Activated T-cell treated with anti-CD3 and anti-CD28 coated beads, Interleukin-2, amount 50 U/mL, for 1 hour (primary cell): ENCODE measurements around the gene DKK3.

Experiments
- DNase-seq: peaks from one replicate; pipeline ENCODE4 v3.0.0-alpha.2; 2020

The DKK3 gene

GRCh38 chr11:12003336-12003735 is 5.1 kb downstream of the DKK3 start:
- DNase-seq = no peak

DNA sequence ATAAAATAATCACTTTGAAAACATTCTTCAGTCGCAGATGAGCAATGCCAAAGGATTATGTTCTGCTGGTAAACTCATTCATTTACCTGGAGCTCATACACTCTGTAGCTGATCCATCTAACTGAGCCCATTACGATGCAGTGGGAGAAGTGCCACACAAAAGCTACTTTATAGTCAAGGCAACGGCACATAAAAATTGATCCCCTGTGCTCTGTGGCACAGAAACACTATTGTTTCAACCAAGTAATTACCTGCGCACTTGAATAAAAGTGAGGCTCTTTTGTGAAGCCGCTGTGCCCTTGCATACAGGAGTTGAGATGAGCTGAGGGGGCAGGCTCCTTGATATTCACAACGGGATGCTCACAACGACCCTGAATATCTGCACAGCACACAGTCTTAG is 7.2 kb downstream of the DKK3 start:
- DNase-seq = no peak

DNA sequence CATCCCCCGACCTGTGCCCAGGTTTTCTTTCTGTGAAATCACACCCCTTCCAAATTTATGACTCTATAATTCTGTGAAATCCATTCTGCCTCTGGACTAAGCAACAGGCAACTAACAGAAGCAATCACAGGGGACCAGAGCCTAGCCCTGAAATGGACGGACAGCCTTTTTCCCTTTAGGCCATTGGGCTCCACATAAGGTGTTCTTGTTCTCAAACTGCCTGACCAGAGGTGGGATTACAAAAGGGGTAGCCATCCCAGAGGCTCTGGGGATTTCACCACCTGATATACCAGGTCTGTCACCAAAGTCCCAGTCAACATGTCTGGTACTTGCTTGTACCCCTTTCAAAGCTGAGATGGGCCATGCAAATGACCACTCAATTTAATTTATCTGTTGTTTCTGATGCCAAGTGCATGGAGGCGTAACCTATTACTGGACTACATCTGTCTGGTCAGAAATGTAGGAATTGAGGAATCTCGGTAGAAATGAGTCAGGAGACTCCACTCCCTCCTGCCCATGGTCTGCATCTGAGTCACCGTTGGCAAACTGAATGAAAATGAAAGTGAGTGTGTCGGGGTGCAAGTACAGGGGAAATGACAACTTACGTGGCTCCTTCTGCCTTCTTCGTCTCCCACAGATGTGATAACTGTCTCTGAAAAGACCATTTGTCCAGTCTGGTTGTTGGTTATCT is 10.2 kb downstream of the DKK3 start:
- DNase-seq = no peak

DNA sequence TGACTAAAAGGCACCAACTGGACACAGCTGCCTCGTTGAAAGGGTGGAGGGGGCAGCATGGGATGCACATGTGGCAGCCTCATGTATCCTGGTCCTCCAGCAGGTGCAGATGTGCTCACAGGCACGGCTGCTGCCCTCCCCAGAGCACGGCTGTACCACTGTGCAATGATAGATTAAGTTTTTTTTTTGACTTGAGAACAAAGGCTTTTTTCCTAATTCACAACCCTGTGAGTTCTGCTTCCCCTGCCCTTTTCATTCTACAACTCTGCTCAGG is 11.4 kb downstream of the DKK3 start:
- DNase-seq = no peak

DNA sequence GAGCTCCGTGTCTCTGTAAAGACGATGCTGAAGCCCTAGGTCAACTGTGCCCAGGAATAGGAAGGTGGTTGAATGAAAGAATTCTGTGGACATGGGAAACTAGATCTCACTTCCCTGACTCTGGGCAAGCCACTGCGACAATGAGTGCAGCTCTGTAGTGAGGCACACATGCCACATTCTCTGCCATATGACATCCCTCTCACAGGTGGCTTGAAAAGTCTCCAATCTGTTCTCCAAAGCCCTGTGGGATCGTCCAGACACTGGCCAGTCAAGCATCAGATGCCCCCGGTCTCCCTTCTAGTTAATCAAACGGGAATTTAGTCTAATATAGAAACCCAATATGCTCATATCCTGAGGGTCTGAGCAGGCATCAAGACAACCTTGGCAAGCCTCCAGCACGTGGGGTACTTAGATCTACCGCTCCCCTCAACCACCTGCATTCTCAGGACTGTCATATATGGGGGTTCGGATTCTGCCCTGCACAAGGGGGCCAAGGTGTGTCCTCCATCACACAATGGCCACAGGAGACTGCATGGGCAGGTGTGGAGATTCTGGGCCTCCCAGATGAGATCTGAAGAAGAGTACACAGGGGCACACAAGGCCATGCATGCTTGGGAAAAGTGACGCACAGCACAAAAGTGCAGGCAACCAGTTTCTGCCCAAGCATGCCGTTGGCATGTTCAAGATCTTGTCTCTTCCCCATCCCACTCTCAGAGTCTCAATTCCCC is 11.9 kb downstream of the DKK3 start:
- DNase-seq = no peak

DNA sequence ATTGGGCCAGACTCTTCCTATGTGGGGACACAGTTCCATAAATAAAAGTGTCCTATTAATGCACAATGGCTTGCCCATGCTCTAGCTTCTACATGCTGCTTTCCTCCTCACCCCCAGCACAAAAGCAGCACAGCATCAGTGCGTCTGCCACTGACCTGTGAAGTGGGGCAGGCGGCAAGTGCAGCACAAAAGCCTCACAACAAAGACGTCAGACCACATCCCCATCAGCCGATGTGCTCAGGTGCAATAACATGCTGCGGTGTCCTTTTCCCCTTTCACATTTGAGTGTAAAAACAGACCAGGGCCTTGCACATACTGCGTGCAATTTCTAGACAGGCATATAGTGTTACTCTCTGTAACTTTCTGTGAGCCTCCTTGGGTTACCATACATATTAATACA is 12.8 kb downstream of the DKK3 start:
- DNase-seq = no peak

DNA sequence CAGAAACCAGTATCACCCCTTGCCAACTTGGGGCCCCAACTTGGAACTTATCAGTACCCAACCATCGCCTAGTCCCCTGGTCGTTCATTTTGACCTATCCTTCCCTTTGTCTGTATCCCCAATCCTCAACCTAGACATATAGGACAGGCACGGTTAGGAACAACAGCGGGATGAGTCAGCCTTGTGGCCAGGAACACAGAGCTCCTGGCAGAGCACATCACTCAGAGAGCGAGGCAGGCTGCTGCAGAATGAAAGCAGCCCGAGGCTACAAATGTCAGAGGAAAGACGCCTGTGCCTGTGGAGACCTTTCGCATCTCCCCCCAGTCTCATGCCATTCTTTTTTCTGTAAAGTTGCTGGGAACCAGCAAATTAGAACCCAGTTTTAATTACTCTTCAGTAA is 14.6 kb downstream of the DKK3 start:
- no peak for DNase-seq

DNA sequence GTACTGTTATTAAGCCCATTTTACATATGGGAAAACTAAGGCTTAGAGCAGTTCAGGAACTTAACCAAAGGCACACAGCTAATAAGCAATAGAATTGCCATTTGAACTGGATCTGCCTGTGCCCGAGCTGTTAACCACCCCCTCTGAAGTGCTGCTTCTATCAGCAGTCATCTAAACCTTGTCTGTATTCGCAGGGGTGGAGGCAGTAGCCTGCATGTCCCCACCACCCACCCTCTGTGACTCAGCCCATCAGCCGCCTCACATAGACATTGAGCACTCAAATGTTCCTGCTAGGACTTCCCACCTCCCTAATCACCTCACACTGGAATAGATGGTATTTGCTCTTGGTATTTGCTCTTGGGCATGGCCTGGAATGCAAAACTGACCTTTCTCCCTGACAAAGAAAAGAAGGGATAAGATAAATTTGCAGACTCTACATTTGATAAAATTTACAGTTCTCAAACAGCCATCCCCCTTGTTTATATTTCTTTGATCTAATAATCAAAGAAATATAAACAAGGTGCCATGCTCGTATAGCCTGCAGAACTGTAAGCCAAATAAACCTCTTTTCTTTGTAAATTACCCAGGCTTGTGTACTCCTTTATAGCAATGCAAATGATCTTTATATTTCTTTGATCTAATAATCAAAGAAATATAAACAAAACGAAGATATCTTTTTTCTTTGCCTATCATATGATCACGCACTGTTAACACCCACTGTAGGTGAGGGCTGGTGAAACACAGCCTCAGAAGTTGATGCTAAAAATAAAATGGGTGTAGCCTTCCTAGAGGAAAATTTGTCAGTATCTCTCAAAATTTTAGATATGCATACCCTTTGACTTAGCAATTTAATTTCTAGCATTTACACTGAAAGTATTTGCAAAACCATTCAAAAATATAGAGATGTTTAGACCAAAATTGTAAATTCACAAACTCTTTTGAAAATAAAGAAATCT is 15.9 kb downstream of the DKK3 start:
- no peak for DNase-seq

- DNase-seq = no peak
Measured at GRCh38 chr11:11989774-11990744, 18.4 kb downstream of the DKK3 start.

DNA sequence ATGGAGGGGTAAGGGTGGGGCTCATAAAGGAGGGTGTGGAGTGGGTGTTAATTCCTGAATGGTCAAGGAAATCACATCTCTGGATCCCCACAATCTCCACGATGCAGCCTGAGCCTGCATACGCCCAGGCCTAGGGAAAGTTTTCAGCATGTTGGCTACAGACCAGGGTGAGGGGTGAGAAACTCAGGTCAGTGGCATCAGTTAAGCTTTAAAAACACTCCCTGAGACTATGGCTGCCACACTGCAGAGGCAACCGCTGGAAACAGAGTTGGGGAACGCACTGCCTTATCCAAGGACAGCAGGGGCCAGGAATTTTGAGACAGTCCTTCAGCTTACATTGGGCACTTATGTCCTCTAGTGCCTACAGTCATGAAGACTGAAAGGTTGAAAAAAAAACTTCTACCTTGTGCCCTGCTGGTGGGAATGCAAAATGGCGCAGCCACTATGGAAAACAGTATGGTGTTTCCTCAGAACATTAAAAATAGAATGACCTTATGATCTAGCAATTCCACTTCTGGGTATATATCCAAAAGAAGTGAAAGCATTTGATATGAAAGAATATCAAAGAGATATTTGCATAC is 19.7 kb downstream of the DKK3 start:
- DNase-seq = no peak

DNA sequence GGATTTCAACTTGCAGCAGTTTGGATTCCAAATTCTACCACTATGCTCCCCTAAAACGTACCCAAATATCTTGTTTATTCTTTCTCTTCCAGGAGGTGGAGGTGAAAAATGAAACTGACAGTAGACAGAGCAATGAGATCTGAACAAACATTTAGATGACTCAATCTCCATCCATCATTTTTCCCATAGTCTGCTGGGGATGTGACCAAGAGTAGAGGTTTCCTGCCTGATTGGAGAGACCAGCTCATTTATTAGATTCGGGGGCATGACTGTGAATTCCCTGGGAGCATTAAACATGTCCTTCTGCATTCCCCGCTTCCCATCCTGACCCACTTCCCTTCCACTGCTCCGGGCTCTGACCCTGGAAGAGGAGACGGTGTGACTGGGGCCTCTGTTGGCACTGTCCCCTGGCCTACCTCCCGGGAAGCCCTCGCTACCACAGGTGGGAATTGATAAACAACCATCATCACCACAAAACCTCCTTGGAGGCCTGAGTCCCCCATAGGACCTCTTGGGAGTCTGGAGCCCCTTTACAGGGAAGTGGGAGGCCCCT is 20.3 kb downstream of the DKK3 start:
- no peak for DNase-seq

DNA sequence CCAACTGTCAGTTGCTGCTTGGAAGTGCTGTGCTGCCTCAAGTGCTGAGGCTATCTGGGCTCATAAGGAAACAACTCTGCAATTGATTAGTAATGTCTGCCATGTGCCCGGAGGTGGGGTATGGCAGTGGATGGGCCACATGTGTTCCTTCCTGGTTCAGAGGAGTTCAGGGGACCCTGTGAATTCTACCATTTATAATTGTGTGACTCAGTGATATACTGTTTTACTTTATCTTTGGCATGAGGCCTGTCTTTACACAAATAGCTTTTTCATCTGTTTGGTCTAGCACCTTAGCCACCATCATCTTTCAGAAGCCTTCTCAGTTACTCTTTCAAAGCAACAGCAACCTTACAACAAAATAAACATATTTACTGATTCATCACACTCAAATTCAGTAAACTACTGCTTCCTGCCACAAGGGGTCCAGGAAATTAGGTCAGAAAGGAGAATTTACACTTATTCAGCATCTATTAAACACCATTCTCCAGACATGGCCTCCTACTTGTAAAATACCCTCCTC is 20.9 kb downstream of the DKK3 start:
- DNase-seq = no peak

DNA sequence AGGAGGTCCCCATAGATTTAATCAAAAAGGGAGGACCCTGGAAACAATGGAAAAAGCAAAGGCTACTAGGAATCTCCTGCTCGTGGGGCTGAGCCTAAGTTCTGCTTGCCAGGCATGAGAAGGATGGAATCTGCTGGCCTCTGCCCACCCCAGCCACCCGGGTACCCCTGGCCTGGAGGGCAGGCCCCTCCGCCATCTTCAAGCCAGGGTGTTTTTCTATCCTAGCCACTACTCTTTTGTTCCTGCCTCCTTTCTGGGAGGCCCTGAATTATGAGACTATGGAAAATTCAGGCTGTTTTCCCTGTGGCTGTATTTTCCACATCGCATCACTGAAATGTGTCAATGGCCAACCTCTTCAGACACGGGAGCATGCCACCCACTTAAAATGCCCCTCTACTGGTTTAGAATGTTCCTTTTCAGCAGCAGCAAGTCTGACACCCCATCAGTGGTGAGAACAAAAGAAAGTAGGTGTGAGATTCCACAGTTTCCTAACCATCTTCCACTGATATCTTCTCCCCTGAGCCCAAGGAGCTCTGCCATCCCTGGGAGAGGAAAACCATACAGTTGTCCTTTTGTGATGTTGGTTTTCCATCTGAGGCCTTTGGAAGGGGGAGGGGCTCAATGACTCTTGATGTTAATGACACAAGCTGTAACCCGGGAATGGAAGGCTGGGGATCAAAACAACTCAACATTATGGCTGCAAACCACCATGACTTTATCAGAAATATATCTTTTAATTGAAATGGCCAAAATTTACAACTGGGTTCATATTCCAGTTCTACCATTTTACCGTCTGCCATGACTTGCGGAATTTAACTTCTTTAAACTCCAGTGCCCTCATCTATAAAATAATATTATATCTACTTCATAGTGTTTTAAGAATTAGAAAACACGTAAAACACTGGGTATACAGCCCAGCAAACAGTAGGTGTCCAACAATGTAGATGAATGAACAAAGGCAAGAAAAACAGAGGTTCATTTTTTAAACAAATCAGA is 22.2 kb downstream of the DKK3 start:
- no peak for DNase-seq

DNA sequence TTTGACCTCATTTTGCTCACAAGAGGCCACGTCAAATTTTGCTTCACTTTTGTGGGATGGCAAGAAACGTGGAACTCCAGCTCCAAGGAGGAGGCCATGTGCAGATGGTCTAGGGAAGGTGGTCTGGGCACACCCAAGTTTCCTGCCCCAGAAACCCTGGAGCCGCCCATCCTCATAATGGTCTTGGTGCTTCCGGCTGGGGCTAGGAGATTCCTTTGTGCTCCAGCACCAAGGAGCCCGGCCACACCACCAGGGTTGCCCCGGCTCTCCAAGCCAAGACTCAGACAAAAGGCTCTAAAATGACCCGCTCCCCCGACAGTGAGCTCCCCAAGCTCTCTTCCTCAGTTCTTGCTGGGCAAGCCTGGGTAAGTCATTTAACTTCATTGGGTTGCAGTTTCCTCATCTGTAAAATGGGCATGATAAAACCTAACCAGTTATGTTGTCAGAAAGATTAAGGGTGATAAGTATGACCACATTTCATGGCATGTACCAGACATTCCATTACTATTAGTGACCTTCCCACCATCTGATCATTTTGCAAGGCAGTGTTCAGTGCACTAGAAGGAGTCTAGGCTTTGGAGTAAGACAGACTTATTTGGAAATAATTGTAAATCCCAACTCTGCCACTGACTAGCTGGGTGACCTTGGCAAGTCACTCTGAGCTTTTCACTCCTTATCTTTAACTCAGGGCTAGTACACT is 23.3 kb downstream of the DKK3 start:
- DNase-seq = no peak

DNA sequence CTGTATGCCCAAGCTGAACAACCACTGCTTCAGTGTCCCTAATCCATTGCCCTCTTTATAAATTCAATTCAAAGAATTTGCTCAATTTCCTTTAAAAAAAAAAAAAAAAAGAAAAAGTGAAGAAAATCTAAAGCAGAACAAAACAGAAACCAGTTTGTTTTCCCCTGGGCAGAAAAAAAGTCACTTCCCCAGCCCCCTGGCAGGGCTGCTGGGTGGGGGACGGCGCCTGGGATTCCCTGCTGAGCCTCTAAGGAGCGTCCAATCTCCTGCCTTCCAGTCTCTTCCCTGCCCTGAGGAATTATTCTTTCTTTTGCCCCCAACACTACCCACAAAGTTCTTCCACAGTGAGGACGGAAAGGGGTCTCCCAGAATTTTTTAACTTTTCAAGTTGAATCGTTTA is 23.9 kb downstream of the DKK3 start:
- DNase-seq = no peak

DNA sequence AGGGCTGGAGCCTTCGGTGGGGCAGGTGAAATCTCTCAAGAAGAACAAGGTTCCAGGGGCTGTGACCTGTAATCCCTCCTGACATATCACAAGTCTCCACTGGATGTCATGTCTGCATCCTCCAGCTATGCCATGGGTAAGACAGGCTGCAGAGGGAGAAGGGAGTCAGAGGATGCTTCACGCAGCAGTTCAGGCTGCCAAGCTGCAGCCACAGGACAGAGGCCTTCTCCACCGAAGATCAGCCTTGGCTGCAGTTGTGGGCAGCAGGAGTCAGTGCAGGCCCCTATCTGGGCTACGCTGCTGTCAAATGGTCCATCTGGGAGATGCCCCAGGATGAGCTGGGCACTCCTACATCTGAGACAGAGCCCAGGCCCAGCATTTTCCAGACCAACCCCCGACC is 25.0 kb downstream of the DKK3 start:
- no peak for DNase-seq

- no peak for DNase-seq
Measured at GRCh38 chr11:11982975-11983374, 25.5 kb downstream of the DKK3 start.

DNA sequence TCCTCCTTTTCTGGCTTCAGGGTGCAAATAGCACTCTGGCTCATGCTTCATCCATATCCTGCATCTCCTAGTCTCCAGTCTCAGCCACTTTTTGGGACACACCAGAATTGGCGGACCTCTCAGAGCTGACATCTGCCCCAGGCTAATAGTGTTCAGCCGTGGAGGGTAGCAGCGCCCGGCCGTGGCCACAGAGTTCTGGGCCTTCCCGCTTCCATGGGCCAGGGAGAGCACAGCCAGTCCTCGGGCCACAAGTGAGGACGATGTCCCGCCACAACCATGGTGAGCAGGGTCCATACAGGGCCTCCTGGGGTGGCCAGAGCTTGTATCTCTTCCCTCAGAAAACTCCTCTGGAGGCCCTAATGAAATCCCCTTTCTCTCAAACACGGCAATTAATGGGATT is 26.0 kb downstream of the DKK3 start:
- DNase-seq = no peak

DNA sequence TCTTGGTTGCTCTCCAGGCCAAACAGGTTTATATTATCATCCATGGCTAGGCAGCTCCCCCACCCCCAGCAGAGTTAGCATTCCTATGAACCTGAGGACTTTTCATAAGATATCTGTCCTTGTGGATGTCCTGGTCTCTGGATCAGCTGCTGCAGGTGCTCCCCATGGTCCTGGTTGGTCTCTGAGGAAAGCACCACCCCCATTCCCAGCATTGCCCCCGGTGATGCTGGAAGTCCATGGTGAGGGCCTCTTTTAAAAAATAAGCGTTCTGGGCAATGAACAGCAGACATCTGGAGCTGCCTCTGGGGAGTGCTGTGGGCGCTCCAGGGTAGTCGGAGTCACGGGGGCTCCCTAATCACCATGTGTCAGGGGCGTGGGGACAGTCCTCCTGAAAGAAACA is 26.6 kb downstream of the DKK3 start:
- DNase-seq = no peak

DNA sequence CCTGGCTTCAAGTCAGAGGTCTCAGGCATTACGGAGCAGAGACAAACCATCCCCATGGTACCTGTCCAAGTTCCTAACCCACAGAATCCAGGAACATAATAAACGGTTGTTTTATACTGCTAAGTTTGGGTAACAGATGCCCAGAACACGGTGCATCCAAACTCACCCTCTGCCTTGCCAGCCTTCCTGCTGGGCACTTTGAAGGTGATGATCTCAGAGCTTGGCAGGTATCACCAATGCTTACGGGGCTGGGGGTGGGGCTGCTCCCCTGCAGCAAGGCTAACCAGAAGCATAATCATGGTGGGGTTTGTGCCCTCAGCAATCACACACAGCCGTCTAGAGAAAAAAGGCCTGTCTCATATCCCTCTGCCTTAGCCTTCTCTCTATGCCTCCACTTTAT is 27.1 kb downstream of the DKK3 start:
- no peak for DNase-seq
